ENCODE data around the gene NXNL1.

DNA sequence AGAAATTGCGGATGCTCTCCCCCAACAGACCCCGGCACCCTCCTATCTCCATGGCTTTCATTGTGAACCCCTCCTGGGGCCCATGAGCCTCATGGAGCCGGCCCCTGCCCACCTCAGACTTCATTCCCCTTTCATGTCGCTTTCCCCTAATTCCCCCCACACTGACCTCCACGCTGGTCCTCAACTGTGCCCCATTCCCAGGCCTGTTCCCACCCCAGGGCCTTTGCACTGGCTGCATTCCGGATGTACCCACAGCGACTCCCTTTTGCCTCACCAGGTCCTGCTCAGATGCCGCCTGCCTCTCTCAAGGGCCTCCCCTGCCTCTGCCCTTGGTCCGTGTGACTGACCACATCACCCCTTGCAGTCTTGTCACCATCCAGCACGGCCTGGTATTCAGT, 22.9 kb upstream of the NXNL1 start:
- TF ChIP-seq POLR2A (IDR thresholded peaks at IDR 0.05): no peak
- TF ChIP-seq, protein P1, sequence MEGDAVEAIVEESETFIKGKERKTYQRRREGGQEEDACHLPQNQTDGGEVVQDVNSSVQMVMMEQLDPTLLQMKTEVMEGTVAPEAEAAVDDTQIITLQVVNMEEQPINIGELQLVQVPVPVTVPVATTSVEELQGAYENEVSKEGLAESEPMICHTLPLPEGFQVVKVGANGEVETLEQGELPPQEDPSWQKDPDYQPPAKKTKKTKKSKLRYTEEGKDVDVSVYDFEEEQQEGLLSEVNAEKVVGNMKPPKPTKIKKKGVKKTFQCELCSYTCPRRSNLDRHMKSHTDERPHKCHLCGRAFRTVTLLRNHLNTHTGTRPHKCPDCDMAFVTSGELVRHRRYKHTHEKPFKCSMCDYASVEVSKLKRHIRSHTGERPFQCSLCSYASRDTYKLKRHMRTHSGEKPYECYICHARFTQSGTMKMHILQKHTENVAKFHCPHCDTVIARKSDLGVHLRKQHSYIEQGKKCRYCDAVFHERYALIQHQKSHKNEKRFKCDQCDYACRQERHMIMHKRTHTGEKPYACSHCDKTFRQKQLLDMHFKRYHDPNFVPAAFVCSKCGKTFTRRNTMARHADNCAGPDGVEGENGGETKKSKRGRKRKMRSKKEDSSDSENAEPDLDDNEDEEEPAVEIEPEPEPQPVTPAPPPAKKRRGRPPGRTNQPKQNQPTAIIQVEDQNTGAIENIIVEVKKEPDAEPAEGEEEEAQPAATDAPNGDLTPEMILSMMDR (IDR thresholded peaks at IDR 0.05): no peak
